Transverse colon (tissue), 4 donors: ENCODE data around the gene OR6C65.

Source experiments
- EP300 ChIP-seq: sonication (generic); formaldehyde crosslinking; IDR thresholded peaks from one replicate; pipeline ENCODE4 v1.6.1; 2017; ENCODE audit warnings: antibody characterized with exemption, low read depth
- POLR2A ChIP-seq: fragments of 450-650 bp; IDR thresholded peaks from one replicate; pipeline ENCODE4 v1.6.1; 2016; ENCODE audit warnings: antibody characterized with exemption, mild to moderate bottlenecking, moderate library complexity
- POLR2AphosphoS5 ChIP-seq, 3 donors: sonication (generic); formaldehyde crosslinking; IDR thresholded peaks; one replicate each; pipeline ENCODE4 v1.6.1; 2016; ENCODE audit warnings: antibody characterized with exemption in 3 of 3
- TF ChIP-seq, protein P1 (sequence below), 5 experiments: fragments of 200-600 bp in 3 of 5; fragments of 450-650 bp in 2 of 5; sonication (generic) in 3 of 5; IDR thresholded peaks; 1 replicate in 2 of 5; 2 replicates in 3 of 5; pipeline ENCODE4 v1.5.1; 2016 to 2017; ENCODE audit warnings: antibody characterized with exemption in 5 of 5, inconsistent platforms in 3 of 5, mild to moderate bottlenecking in 2 of 5, moderate library complexity in 1 of 5

DNA sequence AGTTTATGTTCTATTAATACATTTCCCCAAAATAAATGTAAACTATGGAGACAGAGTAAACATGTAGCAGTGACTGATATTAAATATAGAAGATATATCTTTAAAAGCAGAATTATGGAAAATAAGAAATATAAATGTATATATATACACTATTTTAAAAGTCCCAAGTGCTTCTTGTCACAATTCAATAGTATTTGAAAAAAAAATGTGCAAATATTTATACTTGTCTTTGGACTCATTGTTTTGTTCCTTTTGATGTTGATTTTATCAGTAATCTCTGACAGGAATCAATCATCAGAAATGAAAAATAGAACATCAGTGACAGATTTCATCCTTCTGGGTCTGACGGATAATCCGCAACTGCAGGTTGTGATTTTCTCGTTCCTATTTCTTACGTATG, 25.6 kb downstream of the OR6C65 start, which contains the start of gene OR6C76:
- TF ChIP-seq, protein P1, sequence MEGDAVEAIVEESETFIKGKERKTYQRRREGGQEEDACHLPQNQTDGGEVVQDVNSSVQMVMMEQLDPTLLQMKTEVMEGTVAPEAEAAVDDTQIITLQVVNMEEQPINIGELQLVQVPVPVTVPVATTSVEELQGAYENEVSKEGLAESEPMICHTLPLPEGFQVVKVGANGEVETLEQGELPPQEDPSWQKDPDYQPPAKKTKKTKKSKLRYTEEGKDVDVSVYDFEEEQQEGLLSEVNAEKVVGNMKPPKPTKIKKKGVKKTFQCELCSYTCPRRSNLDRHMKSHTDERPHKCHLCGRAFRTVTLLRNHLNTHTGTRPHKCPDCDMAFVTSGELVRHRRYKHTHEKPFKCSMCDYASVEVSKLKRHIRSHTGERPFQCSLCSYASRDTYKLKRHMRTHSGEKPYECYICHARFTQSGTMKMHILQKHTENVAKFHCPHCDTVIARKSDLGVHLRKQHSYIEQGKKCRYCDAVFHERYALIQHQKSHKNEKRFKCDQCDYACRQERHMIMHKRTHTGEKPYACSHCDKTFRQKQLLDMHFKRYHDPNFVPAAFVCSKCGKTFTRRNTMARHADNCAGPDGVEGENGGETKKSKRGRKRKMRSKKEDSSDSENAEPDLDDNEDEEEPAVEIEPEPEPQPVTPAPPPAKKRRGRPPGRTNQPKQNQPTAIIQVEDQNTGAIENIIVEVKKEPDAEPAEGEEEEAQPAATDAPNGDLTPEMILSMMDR (IDR thresholded peaks at IDR 0.05) = no peak
- TF ChIP-seq POLR2A (no peak), POLR2AphosphoS5 (IDR thresholded peaks at IDR 0.05) (no peak), EP300 (no peak)
